ENCODE results near the gene CYCS. TPM values are rescaled to one million over a fixed set of nuclear protein-coding genes. Genes with fewer than 3 reads are reported as not detected.
"Not testable (repeated sequence)": the region's sequence is repeated elsewhere in the genome, so short reads cannot be mapped to it uniquely, and the experiment has no call there.

Gene CYCS
- total RNA-seq, 3 donors from 2014 or later, result 219 to 360 (median 339) TPM

DNA sequence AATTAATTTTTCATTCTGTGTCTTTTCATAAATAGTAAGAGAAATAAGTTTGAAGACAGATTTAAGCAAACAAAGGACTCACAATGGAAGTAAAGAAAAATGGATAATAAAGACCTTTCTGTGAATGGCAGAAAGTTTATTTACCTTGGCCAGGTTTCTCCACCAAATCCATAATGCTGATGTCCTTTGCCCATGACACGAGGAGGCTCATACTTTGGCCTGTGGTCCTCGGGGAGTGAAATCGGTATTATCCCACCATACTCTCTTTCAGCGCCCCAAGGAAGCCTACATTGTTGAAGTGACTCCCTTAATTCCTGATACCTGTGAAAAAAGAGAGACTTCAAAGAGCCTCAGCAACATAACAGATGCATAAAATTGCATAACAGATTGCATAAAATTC, 43.1 kb upstream of the CYCS start:
- peaks cover 17% of the 10 kb centered on the region for H3K4me1 ChIP-seq (ENCODE audit: low read depth)
- no peak for ATAC-seq
- no peaks in the 10 kb centered on the region for H3K36me3 ChIP-seq (ENCODE audit: low read depth)
- H3K4me3 ChIP-seq, result no peak overlapping the region
- no peaks in the 10 kb centered on the region for H3K9me3 ChIP-seq
- TF ChIP-seq CTCF (IDR thresholded peaks at IDR 0.05), result no peak
- intact Hi-C loops (cut with DNase I, micrococcal nuclease), result no loop called here
- DNase-seq, result no peak

DNA sequence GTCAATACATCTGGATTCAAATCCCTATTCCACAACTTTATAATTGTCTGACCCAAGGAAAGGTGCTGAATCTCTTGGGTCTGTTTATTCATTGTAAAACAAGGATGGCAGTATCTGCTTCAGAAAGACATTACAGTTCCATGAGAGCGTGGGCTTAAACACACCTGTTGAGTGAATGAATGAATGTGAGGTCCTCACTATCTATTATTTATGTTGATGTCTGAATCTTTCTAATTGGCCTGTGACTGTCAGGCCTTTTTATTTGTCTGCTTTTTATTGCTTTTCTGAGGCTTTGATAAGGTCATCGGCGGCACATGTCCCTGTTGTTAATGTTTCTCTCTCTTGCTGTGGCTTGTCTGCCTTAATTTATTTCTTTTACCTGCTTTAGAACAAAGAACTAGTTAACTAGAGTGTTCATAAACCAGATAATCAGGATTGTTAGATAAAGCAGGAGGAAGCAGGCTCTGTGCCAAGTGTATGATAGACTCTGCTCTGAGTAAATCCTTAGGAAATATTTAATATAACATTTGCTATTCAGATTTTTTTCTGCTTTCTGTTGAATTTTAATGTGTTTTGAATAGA, 42.3 kb upstream of the CYCS start:
- no peaks in the 10 kb centered on the region for H3K36me3 ChIP-seq (ENCODE audit: low read depth)
- no peaks in the 10 kb centered on the region for H3K9me3 ChIP-seq
- ATAC-seq, result peak; percentile 70
- H3K4me3 ChIP-seq, result no peak overlapping the region
- peaks cover 17% of the 10 kb centered on the region for H3K4me1 ChIP-seq (ENCODE audit: low read depth)
- peak in 1 of 3 donors; percentile 75 for DNase-seq
- TF ChIP-seq CTCF (IDR thresholded peaks at IDR 0.05), result no peak
- intact Hi-C loops (cut with DNase I, micrococcal nuclease), result no loop called here

DNA sequence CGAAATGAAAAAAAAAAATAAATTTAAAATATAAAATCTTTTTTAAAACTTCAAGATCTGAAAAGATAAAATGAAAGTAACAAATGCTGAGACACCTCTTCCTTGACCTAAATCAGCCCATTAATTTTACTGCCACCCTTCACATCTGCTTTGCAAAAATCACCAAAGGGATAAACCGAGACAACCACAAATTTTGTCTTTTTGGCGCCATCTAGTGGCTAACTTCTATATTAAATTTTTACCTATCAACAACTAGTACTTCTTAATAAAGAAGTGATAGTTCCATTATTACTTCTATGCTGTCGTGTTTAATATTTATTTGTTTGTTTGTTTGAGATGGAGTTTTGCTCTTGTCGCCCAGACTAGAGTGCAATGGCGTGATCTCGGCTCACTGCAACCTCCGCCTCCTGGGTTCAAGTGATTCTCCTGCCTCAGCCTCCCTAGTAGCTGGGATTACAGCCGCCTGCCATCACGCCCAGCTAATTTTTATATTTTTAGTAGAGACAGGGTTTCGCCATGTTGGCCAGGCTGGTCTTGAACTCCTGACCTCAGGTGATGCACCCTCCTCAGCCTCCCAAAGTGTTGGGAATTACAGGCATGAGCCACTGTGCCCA, 35.0 kb upstream of the CYCS start:
- peak; percentile 4 for TF ChIP-seq CTCF (IDR thresholded peaks at IDR 0.05)
- ATAC-seq (peak; percentile 56), DNase-seq (peak in 1 of 3 donors; percentile 40)
- H3K9me3 ChIP-seq; H3K36me3 ChIP-seq (ENCODE audit: low read depth); H3K4me3 ChIP-seq; H3K4me1 ChIP-seq (ENCODE audit: low read depth); intact Hi-C loops (cut with DNase I, micrococcal nuclease): not testable (repeated sequence)

DNA sequence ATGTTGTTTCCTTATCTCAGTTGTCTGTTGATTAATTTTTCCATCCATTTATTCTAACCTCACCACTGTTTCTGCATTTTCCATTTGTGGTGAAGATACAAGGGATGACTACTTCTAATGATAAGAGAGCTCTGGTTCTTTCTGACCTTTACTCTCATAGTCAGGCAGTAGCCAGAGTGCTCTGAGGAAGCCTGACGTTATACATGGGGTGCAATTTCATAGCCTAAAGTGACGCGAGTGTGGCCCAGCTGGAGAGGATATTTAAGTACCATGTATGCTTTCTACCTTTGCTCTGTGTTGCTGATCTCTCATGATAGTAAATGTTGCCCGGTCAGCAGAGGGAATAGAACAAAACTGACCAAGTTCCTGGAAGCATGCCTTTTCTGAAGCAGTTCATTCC, 33.9 kb upstream of the CYCS start:
- no peak for TF ChIP-seq CTCF (IDR thresholded peaks at IDR 0.05)
- H3K4me1 ChIP-seq (ENCODE audit: low read depth), result no peaks in the 10 kb centered on the region
- no peaks in the 10 kb centered on the region for H3K36me3 ChIP-seq (ENCODE audit: low read depth)
- ATAC-seq, result peak; percentile 58
- no peak for DNase-seq
- intact Hi-C loops (cut with DNase I, micrococcal nuclease), result no loop called here
- H3K9me3 ChIP-seq, result no peaks in the 10 kb centered on the region
- H3K4me3 ChIP-seq, result no peak overlapping the region

DNA sequence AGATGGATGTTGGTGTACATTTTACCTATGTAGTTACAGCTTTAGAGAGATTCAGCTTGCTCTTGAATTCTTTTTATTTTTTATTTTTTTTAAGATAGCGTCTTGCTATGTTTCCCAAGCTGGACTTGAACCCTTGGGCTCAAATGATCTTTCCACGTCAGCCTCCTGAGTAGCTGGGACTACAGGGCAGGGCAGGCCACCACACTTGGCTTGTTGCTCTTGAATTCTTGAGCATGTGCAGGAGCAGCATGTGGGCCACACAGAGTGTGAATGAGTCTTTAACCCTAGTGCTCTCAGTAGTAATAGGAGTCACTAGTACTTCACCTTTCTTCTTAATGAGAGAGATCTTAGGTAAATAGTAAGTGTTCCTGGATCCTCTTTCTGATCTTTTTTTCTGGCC, 26.7 kb upstream of the CYCS start:
- ATAC-seq (no peak), DNase-seq (no peak)
- intact Hi-C loops (cut with DNase I, micrococcal nuclease), result no loop called here
- H3K9me3 ChIP-seq, result no peaks in the 10 kb centered on the region
- no peak overlapping the region for H3K4me3 ChIP-seq
- H3K36me3 ChIP-seq (ENCODE audit: low read depth), result no peaks in the 10 kb centered on the region
- no peak for TF ChIP-seq CTCF (IDR thresholded peaks at IDR 0.05)
- no peaks in the 10 kb centered on the region for H3K4me1 ChIP-seq (ENCODE audit: low read depth)
